GM18498 (cell line): Measurements from ENCODE around the gene TEP1.
A peak's percentile ranks its signal among the peaks of the same experiment; 100 is the strongest.
"Not testable (repeated sequence)": the region's sequence is repeated elsewhere in the genome, so short reads cannot be mapped to it uniquely, and the experiment has no call there.

Experiments used
- ATAC-seq: cut with Tn5 transposase; IDR thresholded peaks from one replicate; pipeline ENCODE4 v1.9.1; 2021; ENCODE audit warnings: mild to moderate bottlenecking, moderate library complexity; ENCODE audit not compliant: unreplicated experiment

The TEP1 gene

GRCh38 chr14:20343862-20344220 is 69.5 kb downstream of the TEP1 start:
- no peak for ATAC-seq

- peak; percentile 94 for ATAC-seq
Observed at GRCh38 chr14:20343092-20343861, 70.0 kb downstream of the TEP1 start, which contains the start of gene PARP2. TSS of gene PARP2 (plus strand) at chr14:20343635. CDS start at chr14:20343642, 7 bp downstream.

GRCh38 chr14:20341646-20342045 is 71.7 kb downstream of the TEP1 start:
- no peak for ATAC-seq

GRCh38 chr14:20341032-20341431 is 72.3 kb downstream of the TEP1 start:
- ATAC-seq = not testable (repeated sequence)

GRCh38 chr14:20334017-20334416 is 79.3 kb downstream of the TEP1 start:
- ATAC-seq = no peak

- no peak for ATAC-seq
Observed at GRCh38 chr14:20333494-20333841, 79.8 kb downstream of the TEP1 start.

GRCh38 chr14:20332788-20333493 is 80.4 kb downstream of the TEP1 start, which contains the start of gene CCNB1IP1:
TSS of gene CCNB1IP1 (minus strand) at chr14:20333279. CDS start at chr14:20316523, 16,756 bp downstream.
- ATAC-seq = peak; percentile 97

- ATAC-seq = no peak
Observed at GRCh38 chr14:20332431-20332787, 80.9 kb downstream of the TEP1 start.

GRCh38 chr14:20331053-20331613 is 82.2 kb downstream of the TEP1 start:
- ATAC-seq = no peak

- no peak for ATAC-seq
Observed at GRCh38 chr14:20329355-20329754, 83.9 kb downstream of the TEP1 start.

- no peak for ATAC-seq
Observed at GRCh38 chr14:20328705-20329104, 84.6 kb downstream of the TEP1 start.

GRCh38 chr14:20327005-20327869 is 86.1 kb downstream of the TEP1 start:
- ATAC-seq = peak; percentile 61

- no peak for ATAC-seq
Observed at GRCh38 chr14:20317720-20318119, 95.6 kb downstream of the TEP1 start.
